Small intestine (tissue), 7 donors: ENCODE measurements around the gene KIRREL3. TPM values are rescaled to one million over a fixed set of nuclear protein-coding genes. Genes with fewer than 3 reads are reported as not detected.

Experiments used
- DNase-seq, 2 donors: peaks; one replicate each; pipeline versions ENCODE4 v3.0.0 to v3.0.0-alpha.2; 2013
- FAIRE-seq: peaks from 2 replicates; lab custom pipeline; 2012; peaks lifted over from hg19 to GRCh38; lab: Jason Lieb, UNC
- H3K27ac ChIP-seq, 3 donors: one replicate each; pipeline ENCODE4 v1.5.1; 2013; ENCODE audit warnings: low read length in 2 of 3, mild to moderate bottlenecking in 2 of 3, control low read depth in 1 of 3, inconsistent platforms in 1 of 3, low read depth in 1 of 3, moderate library complexity in 1 of 3
- H3K27me3 ChIP-seq, 3 donors: one replicate each; pipeline ENCODE4 v1.6.1; 2013; ENCODE audit warnings: low read length in 3 of 3, inconsistent platforms in 1 of 3; ENCODE audit not compliant: control insufficient read depth in 3 of 3, insufficient read depth in 3 of 3
- H3K36me3 ChIP-seq, 3 donors: one replicate each; pipeline ENCODE4 v1.6.1; 2013; ENCODE audit warnings: low read length in 3 of 3, inconsistent platforms in 1 of 3, low read depth in 1 of 3, mild to moderate bottlenecking in 1 of 3, moderate library complexity in 1 of 3; ENCODE audit not compliant: control insufficient read depth in 3 of 3, insufficient read depth in 2 of 3
- H3K4me1 ChIP-seq, 3 donors: one replicate each; pipeline ENCODE4 v1.6.1; 2013; ENCODE audit warnings: low read length in 2 of 3, inconsistent platforms in 1 of 3, low read depth in 1 of 3, mild to moderate bottlenecking in 1 of 3, moderate library complexity in 1 of 3; ENCODE audit not compliant: control insufficient read depth in 3 of 3, insufficient read depth in 2 of 3
- H3K4me3 ChIP-seq, 3 donors: one replicate each; pipeline ENCODE4 v1.5.1; 2013; ENCODE audit warnings: low read length in 3 of 3, control low read depth in 1 of 3, inconsistent platforms in 1 of 3, low read depth in 1 of 3, mild to moderate bottlenecking in 1 of 3, moderate library complexity in 1 of 3
- H3K9me3 ChIP-seq, 2 donors: one replicate each; pipeline ENCODE4 v1.6.1; 2013; ENCODE audit warnings: low read depth in 1 of 2, low read length in 1 of 2; ENCODE audit not compliant: control insufficient read depth in 2 of 2, insufficient read depth in 1 of 2
- WGBS, 3 donors: extraction: QIAGEN DNeasy Blood & Tissue Kit; methylation state at CpG; one replicate each; pipeline ENCODE4 v1.1.7; 2013; 5-methylcytosine and 5-hydroxymethylcytosine counted together
- polyA plus RNA-seq, 4 donors: library from polyadenylated mRNA; stranded (reverse) in 3 of 4; unstranded in 1 of 4; fragments of 200-250 nt in 3 of 4; fragments of 120-200 nt in 1 of 4; gene quantifications; one replicate each; pipeline versions ENCODE4 v1.2.1 to v1.2.3, GENCODE V29; 2013
- donor health status: healthy with polysubstance abuse.
- donor health status: control.
- donor health status: control.
- donor health status: Bipolar disorder and iron deficiency.
- donor health status: healthy.

KIRREL3 gene
- polyA plus RNA-seq, 4 donors, result 0.18 to 0.61 TPM; not detected in 2

GRCh38 chr11:126578426-126578825 is 422.1 kb downstream of the KIRREL3 start:
- WGBS, 3 donors, result 71 to 83% (median 74%) methylated on average over 9 of the region's 9 CpGs
- no peak for FAIRE-seq
- H3K4me1 ChIP-seq, result no peaks in the 10 kb centered on the region
- H3K9me3 ChIP-seq, result no peaks in the 10 kb centered on the region
- H3K4me3 ChIP-seq, result no peak overlapping the region
- H3K27me3 ChIP-seq, result peaks cover 0 to 3% (median 0%) of the 10 kb centered on the region in 3 donors
- H3K27ac ChIP-seq, result no peak overlapping the region
- no peak for DNase-seq
- H3K36me3 ChIP-seq, result no peaks in the 10 kb centered on the region

GRCh38 chr11:126578021-126578420 is 422.5 kb downstream of the KIRREL3 start:
- Histone ChIP-seq H3K4me1 (no peaks in the 10 kb centered on the region), H3K4me3 (no peak overlapping the region), H3K36me3 (no peaks in the 10 kb centered on the region), H3K27me3 (peaks cover 0 to 3% (median 0%) of the 10 kb centered on the region in 3 donors), H3K9me3 (no peaks in the 10 kb centered on the region), H3K27ac (no peak overlapping the region)
- WGBS, 3 donors, result 49 to 67% (median 63%) methylated on average over 2 of the region's 2 CpGs
- DNase-seq (no peak), FAIRE-seq (no peak)

- FAIRE-seq (no peak), DNase-seq (no peak)
- H3K4me1 ChIP-seq, result no peaks in the 10 kb centered on the region
- no peaks in the 10 kb centered on the region for H3K9me3 ChIP-seq
- WGBS, 3 donors, result 74 to 86% (median 85%) methylated on average over 4 of the region's 4 CpGs
- no peaks in the 10 kb centered on the region for H3K36me3 ChIP-seq
- H3K4me3 ChIP-seq, result no peak overlapping the region
- H3K27ac ChIP-seq, result no peak overlapping the region
- H3K27me3 ChIP-seq, result peaks cover 0 to 6% (median 0%) of the 10 kb centered on the region in 3 donors
Observed at GRCh38 chr11:126575849-126576248, 424.7 kb downstream of the KIRREL3 start.

- H3K27ac ChIP-seq, result no peak overlapping the region
- no peaks in the 10 kb centered on the region for H3K9me3 ChIP-seq
- H3K27me3 ChIP-seq, result peaks cover 0 to 5% (median 4%) of the 10 kb centered on the region in 3 donors
- H3K36me3 ChIP-seq, result no peaks in the 10 kb centered on the region
- no peaks in the 10 kb centered on the region for H3K4me1 ChIP-seq
- no peak for DNase-seq
- H3K4me3 ChIP-seq, result no peak overlapping the region
- no peak for FAIRE-seq
- WGBS, 3 donors, result 44 to 46% (median 44%) methylated on average over 11 of the region's 11 CpGs
Observed at GRCh38 chr11:126573325-126573978, 427.1 kb downstream of the KIRREL3 start.

GRCh38 chr11:126570489-126570888 is 430.1 kb downstream of the KIRREL3 start:
- no peak for DNase-seq
- H3K27me3 ChIP-seq, result peaks cover 0 to 5% (median 4%) of the 10 kb centered on the region in 3 donors
- FAIRE-seq, result no peak
- no peaks in the 10 kb centered on the region for H3K9me3 ChIP-seq
- H3K4me1 ChIP-seq, result no peaks in the 10 kb centered on the region
- no peak overlapping the region for H3K4me3 ChIP-seq
- H3K36me3 ChIP-seq, result no peaks in the 10 kb centered on the region
- H3K27ac ChIP-seq, result no peak overlapping the region
- 57 to 71% (median 68%) methylated on average over 5 of the region's 5 CpGs for WGBS, 3 donors

GRCh38 chr11:126567419-126567818 is 433.2 kb downstream of the KIRREL3 start:
- 40 to 71% (median 51%) methylated on average over 4 of the region's 4 CpGs for WGBS, 3 donors
- FAIRE-seq (no peak), DNase-seq (no peak)
- H3K9me3 ChIP-seq, result no peaks in the 10 kb centered on the region
- H3K4me1 ChIP-seq, result no peaks in the 10 kb centered on the region
- no peak overlapping the region for H3K4me3 ChIP-seq
- H3K27me3 ChIP-seq, result peaks cover 0 to 5% (median 4%) of the 10 kb centered on the region in 3 donors
- H3K27ac ChIP-seq, result no peak overlapping the region
- H3K36me3 ChIP-seq, result no peaks in the 10 kb centered on the region

GRCh38 chr11:126564566-126564965 is 436.0 kb downstream of the KIRREL3 start:
- H3K4me1 ChIP-seq, result no peaks in the 10 kb centered on the region
- no peak for FAIRE-seq
- H3K9me3 ChIP-seq, result no peaks in the 10 kb centered on the region
- no peak overlapping the region for H3K4me3 ChIP-seq
- H3K36me3 ChIP-seq, result no peaks in the 10 kb centered on the region
- no peak for DNase-seq
- peaks cover 0 to 1% (median 0%) of the 10 kb centered on the region in 3 donors for H3K27me3 ChIP-seq
- WGBS, 3 donors, result 10 to 12% (median 11%) methylated on average over 9 of the region's 9 CpGs
- H3K27ac ChIP-seq, result no peak overlapping the region

GRCh38 chr11:126561327-126561893 is 439.2 kb downstream of the KIRREL3 start:
- peaks cover 0 to 2% (median 0%) of the 10 kb centered on the region in 3 donors for H3K27me3 ChIP-seq
- no peaks in the 10 kb centered on the region for H3K4me1 ChIP-seq
- 32 to 38% (median 35%) methylated on average over 8 of the region's 8 CpGs for WGBS, 3 donors
- FAIRE-seq (no peak), DNase-seq (peak; percentile 3 to 64)
- no peak overlapping the region for H3K27ac ChIP-seq
- no peak overlapping the region for H3K4me3 ChIP-seq
- no peaks in the 10 kb centered on the region for H3K9me3 ChIP-seq
- H3K36me3 ChIP-seq, result no peaks in the 10 kb centered on the region
